Measurements from ENCODE around the gene JHY. TPM values are rescaled to one million over a fixed set of nuclear protein-coding genes. Genes with fewer than 3 reads are reported as not detected.

Gene JHY
- total and polyA plus RNA-seq, 4 experiments from 2014 or later: 1.5 to 5.4 (median 4.6) TPM

DNA sequence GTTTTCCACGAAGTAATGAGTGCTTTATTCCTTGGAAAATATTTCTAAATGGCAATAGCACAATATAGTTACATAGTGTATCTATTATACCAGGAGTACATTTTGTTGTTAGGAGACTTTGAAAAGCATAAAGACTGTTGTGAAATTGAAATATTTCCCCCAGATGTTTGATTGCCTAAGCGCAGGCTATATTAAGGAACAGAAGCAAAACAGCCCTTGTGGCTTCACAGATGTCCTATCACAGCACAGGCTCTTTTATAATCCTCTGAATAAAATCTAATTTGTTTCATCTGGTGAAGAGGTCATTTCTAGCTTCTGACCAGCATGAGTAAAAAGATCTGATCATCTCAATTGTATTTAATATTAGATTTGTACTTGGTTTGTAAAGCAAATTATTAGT is 50.9 kb downstream of the JHY start:
- no peak overlapping the region for H3K4me3 ChIP-seq (ENCODE audit: low read length in 2 of 2)
- H3K36me3 ChIP-seq (ENCODE audit: insufficient read depth, low read length): no peaks in the 10 kb centered on the region
- no peaks in the 10 kb centered on the region for H3K27me3 ChIP-seq (ENCODE audit: insufficient read depth, low read length)
- Mint-ChIP-seq H3K27me3 (no peaks in the 10 kb centered on the region), H3K36me3 (peaks cover 0 to 5% of the 10 kb centered on the region in 2 donors), H3K4me3 (no peak overlapping the region), H3K9me3 (no peaks in the 10 kb centered on the region), H3K4me1 (no peaks in the 10 kb centered on the region), H3K27ac (no peak overlapping the region)
- POLR2A ChIA-PET (ENCODE audit: partially characterized antibody): no interaction called here
- H3K27ac ChIP-seq (ENCODE audit: low read depth, low read length): no peak overlapping the region
- intact Hi-C loops (cut with micrococcal nuclease): no loop called here
- no peaks in the 10 kb centered on the region for H3K9me3 ChIP-seq (ENCODE audit: control insufficient read depth in 1 of 2, low read length in 2 of 2)
- no peaks in the 10 kb centered on the region for H3K4me1 ChIP-seq (ENCODE audit: insufficient read depth, low read length)
- DNase-seq: no peak
- CTCF ChIA-PET (ENCODE audit: partially characterized antibody): interaction anchor here (0.9 kb wide), 1 partner anchor 79 kb away, joined by 3 read pairs; no protein-coding TSS in a partner anchor

DNA sequence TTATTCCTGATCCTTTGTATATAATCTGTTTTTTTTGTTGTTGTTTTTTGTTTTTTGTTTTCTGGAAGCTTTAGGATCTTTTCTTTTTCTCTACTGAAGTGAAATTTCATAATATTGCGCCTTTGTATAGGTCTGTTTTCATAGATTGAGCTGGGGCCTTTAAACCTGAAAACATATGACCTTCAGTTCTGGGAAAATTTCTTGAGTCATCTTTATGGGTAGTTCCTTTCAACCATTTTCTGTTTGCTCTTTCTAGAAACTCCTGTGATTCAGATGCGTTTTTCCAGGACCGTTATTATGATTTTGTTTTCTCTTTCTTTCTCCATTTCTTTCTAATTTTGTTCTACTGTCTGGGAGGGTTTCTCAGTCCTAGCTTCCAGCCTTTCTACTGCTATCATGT is 55.4 kb downstream of the JHY start:
- Mint-ChIP-seq H3K27ac (no peak overlapping the region), H3K9me3 (no peaks in the 10 kb centered on the region), H3K4me3 (no peak overlapping the region), H3K4me1 (no peaks in the 10 kb centered on the region), H3K27me3 (peaks cover 0 to 2% of the 10 kb centered on the region in 2 donors), H3K36me3 (peaks cover 0 to 5% of the 10 kb centered on the region in 2 donors)
- Histone ChIP-seq H3K9me3 (ENCODE audit: control insufficient read depth in 1 of 2, low read length in 2 of 2) (no peaks in the 10 kb centered on the region), H3K4me1 (ENCODE audit: insufficient read depth, low read length) (no peaks in the 10 kb centered on the region), H3K27ac (ENCODE audit: low read depth, low read length) (no peak overlapping the region), H3K36me3 (ENCODE audit: insufficient read depth, low read length) (no peaks in the 10 kb centered on the region), H3K4me3 (ENCODE audit: low read length in 2 of 2) (no peak overlapping the region), H3K27me3 (ENCODE audit: insufficient read depth, low read length) (no peaks in the 10 kb centered on the region)
- ChIA-PET CTCF (ENCODE audit: partially characterized antibody) (no interaction called here), POLR2A (ENCODE audit: partially characterized antibody) (no interaction called here)
- DNase-seq: no peak
- intact Hi-C loops (cut with micrococcal nuclease): no loop called here

DNA sequence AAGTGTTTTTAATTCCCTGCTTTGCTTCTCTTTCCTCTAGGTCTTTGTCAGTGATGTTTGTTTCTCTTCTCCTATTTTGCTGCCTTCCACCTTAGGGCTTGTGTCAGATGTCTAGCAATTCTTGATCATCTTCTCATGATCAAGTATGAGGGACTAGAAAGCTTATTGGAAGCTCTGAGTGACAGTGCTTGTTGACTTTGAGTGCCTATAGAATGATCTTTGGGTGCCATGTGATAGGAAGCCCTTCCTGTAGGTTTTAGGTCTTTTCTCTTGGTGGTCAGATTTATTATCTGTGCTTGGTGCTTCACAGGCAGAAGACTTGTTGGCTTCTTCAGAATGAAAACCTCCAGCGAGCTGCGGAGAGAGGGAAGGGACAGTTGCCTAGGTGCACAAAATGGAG is 56.0 kb downstream of the JHY start:
- peaks cover 0 to 2% of the 10 kb centered on the region in 2 donors for H3K27me3 Mint-ChIP-seq
- Histone ChIP-seq H3K9me3 (ENCODE audit: control insufficient read depth in 1 of 2, low read length in 2 of 2) (no peaks in the 10 kb centered on the region), H3K27me3 (ENCODE audit: insufficient read depth, low read length) (no peaks in the 10 kb centered on the region), H3K4me3 (ENCODE audit: low read length in 2 of 2) (no peak overlapping the region), H3K4me1 (ENCODE audit: insufficient read depth, low read length) (no peaks in the 10 kb centered on the region), H3K36me3 (ENCODE audit: insufficient read depth, low read length) (no peaks in the 10 kb centered on the region), H3K27ac (ENCODE audit: low read depth, low read length) (no peak overlapping the region)
- no peaks in the 10 kb centered on the region for H3K9me3 Mint-ChIP-seq
- ChIA-PET CTCF (ENCODE audit: partially characterized antibody) (no interaction called here), POLR2A (ENCODE audit: partially characterized antibody) (no interaction called here)
- H3K4me3 Mint-ChIP-seq: no peak overlapping the region
- DNase-seq: no peak
- H3K4me1 Mint-ChIP-seq: no peaks in the 10 kb centered on the region
- intact Hi-C loops (cut with micrococcal nuclease): no loop called here
- H3K27ac Mint-ChIP-seq: no peak overlapping the region
- H3K36me3 Mint-ChIP-seq: peaks cover 0 to 5% of the 10 kb centered on the region in 2 donors

DNA sequence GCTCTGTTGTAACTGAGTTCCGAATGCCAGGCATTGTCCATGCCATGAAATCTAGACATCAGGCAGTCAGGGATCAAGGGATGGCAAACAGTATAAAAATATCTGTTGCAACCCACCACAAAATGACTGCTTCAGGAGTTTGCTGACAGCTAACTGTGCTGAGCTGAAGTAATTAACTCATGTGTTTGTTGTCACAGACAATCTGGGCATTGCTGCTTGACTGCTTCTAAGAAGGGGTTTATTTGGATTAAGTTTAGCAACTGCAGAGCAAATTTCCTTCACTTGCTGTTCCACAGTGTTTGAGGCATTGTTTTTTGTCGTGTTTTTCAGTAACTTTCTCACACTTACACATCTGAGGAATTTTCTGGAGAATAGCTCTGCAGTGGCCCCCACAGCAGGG is 68.7 kb downstream of the JHY start:
- Histone ChIP-seq H3K4me1 (ENCODE audit: insufficient read depth, low read length) (peaks cover 6% of the 10 kb centered on the region), H3K27me3 (ENCODE audit: insufficient read depth, low read length) (no peaks in the 10 kb centered on the region), H3K4me3 (ENCODE audit: low read length in 2 of 2) (no peak overlapping the region), H3K27ac (ENCODE audit: low read depth, low read length) (no peak overlapping the region), H3K36me3 (ENCODE audit: insufficient read depth, low read length) (no peaks in the 10 kb centered on the region), H3K9me3 (ENCODE audit: control insufficient read depth in 1 of 2, low read length in 2 of 2) (no peaks in the 10 kb centered on the region)
- Mint-ChIP-seq H3K4me3 (no peak overlapping the region), H3K4me1 (peaks cover 0 to 6% (median 4%) of the 10 kb centered on the region in 4 donors), H3K9me3 (no peaks in the 10 kb centered on the region), H3K36me3 (peaks cover 12 to 19% of the 10 kb centered on the region in 2 donors), H3K27me3 (no peaks in the 10 kb centered on the region), H3K27ac (no peak overlapping the region)
- ChIA-PET POLR2A (ENCODE audit: partially characterized antibody) (no interaction called here), CTCF (ENCODE audit: partially characterized antibody) (no interaction called here)
- intact Hi-C loops (cut with micrococcal nuclease): no loop called here
- no peak for DNase-seq

DNA sequence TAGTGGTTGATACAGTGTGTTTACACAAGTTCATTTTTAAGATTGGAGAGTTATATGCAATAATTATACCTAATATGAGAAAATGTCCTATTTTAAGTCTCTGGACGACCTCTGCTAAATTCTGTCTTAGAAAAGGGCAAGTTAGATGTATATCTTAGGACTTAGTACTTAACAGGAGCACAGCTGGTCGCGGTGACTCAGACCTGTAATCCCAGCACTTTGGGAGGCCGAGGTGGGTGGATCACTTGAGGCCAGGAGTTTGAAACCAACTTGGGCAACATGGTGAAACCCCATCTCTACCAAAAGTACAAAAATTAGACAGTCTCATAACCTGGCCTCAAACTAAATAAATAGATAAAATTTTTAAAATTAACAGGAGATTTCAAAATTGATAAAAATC is 71.9 kb downstream of the JHY start:
- Histone ChIP-seq H3K36me3 (ENCODE audit: insufficient read depth, low read length) (no peaks in the 10 kb centered on the region), H3K27ac (ENCODE audit: low read depth, low read length) (no peak overlapping the region), H3K27me3 (ENCODE audit: insufficient read depth, low read length) (no peaks in the 10 kb centered on the region), H3K4me3 (ENCODE audit: low read length in 2 of 2) (no peak overlapping the region), H3K9me3 (ENCODE audit: control insufficient read depth in 1 of 2, low read length in 2 of 2) (no peaks in the 10 kb centered on the region), H3K4me1 (ENCODE audit: insufficient read depth, low read length) (peaks cover under 1% of the 10 kb centered on the region)
- no peak for DNase-seq
- no peak overlapping the region for H3K27ac Mint-ChIP-seq
- H3K4me1 Mint-ChIP-seq: no peaks in the 10 kb centered on the region
- no peaks in the 10 kb centered on the region for H3K9me3 Mint-ChIP-seq
- ChIA-PET POLR2A (ENCODE audit: partially characterized antibody) (no interaction called here), CTCF (ENCODE audit: partially characterized antibody) (no interaction called here)
- H3K36me3 Mint-ChIP-seq: peaks cover 0 to 17% of the 10 kb centered on the region in 2 donors
- H3K4me3 Mint-ChIP-seq: no peak overlapping the region
- intact Hi-C loops (cut with micrococcal nuclease): no loop called here
- no peaks in the 10 kb centered on the region for H3K27me3 Mint-ChIP-seq

DNA sequence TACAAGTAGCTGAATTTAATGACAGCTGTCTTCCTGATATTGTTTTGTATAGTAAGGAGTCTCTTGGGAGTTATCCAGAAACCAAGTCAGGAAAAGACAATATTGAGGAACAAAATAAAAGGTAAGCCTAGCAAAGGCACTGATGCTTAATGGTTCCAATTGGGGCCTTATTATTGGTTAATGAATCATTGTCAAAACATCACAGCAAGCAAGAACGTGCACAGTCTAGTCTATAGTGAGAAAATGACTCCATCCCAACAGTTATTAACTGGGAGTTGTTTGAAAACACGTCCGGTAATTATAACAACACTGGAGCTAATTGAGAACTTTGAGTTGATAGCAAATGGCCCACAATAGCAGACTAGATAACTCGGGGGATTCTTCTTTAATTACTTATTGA is 81.4 kb downstream of the JHY start:
- Mint-ChIP-seq H3K27ac (no peak overlapping the region), H3K4me1 (no peaks in the 10 kb centered on the region), H3K9me3 (peaks cover 0 to 10% (median 5%) of the 10 kb centered on the region in 8 donors), H3K36me3 (peaks cover 0 to 3% of the 10 kb centered on the region in 2 donors), H3K27me3 (peaks cover 22 to 25% of the 10 kb centered on the region in 2 donors), H3K4me3 (no peak overlapping the region)
- ChIA-PET CTCF (ENCODE audit: partially characterized antibody) (interaction anchor here (0.8 to 1.0 kb wide), 2 partner anchors 10 to 59 kb away, joined by 3 to 4 read pairs; no protein-coding TSS in a partner anchor), POLR2A (ENCODE audit: partially characterized antibody) (no interaction called here)
- Histone ChIP-seq H3K36me3 (ENCODE audit: insufficient read depth, low read length) (no peaks in the 10 kb centered on the region), H3K27me3 (ENCODE audit: insufficient read depth, low read length) (peaks cover 4% of the 10 kb centered on the region), H3K4me1 (ENCODE audit: insufficient read depth, low read length) (no peaks in the 10 kb centered on the region), H3K9me3 (ENCODE audit: control insufficient read depth in 1 of 2, low read length in 2 of 2) (no peaks in the 10 kb centered on the region), H3K4me3 (ENCODE audit: low read length in 2 of 2) (no peak overlapping the region), H3K27ac (ENCODE audit: low read depth, low read length) (no peak overlapping the region)
- intact Hi-C loops (cut with micrococcal nuclease): no loop called here
- no peak for DNase-seq

DNA sequence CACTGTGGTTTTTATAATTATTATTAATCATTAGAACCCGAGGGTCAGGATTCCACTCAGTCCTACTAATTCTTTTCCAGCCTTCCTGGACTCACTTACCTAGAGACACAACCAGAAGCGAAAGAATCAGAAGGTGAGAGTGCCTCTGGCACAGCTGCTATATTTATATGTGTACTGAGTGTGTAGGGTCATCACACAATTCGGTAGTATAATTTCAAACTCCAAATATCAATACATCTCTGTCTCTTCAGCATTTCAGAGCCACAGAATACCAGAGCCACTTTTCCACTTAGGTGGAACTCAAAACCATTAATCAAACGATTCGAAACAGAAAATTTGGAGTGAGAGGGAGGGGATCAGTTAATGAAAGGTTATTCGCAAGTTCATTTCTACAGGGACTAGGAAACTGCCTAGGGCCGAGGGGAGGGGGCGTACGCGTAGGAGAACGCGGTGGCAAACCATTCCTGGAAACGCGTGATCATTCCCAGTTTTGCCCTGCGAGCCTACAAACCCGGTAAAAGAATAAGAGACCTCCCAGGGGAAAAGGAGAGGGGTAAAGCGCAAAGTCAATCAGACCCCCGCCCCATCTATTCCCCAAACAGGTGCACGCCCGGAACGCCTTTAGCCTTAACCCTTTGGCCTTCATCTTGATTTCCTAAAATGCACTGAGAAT is 93.6 kb downstream of the JHY start:
- DNase-seq: no peak
- POLR2A ChIA-PET (ENCODE audit: partially characterized antibody): no interaction called here
- H3K36me3 Mint-ChIP-seq: peaks cover 0 to 4% of the 10 kb centered on the region in 2 donors
- CTCF ChIA-PET (ENCODE audit: partially characterized antibody): no interaction called here
- H3K9me3 Mint-ChIP-seq: peaks cover 0 to 13% (median 5%) of the 10 kb centered on the region in 8 donors
- H3K36me3 ChIP-seq (ENCODE audit: insufficient read depth, low read length): no peaks in the 10 kb centered on the region
- H3K27ac ChIP-seq (ENCODE audit: low read depth, low read length): no peak overlapping the region
- H3K4me3 ChIP-seq (ENCODE audit: low read length in 2 of 2): no peak overlapping the region
- H3K27ac Mint-ChIP-seq: peak overlapping the region in 1 of 7 donors; percentile 31
- intact Hi-C loops (cut with micrococcal nuclease): no loop called here
- peak overlapping the region in 3 of 8 donors; percentile 11 to 72 (median 62) for H3K4me3 Mint-ChIP-seq
- peaks cover 10% of the 10 kb centered on the region for H3K4me1 ChIP-seq (ENCODE audit: insufficient read depth, low read length)
- no peaks in the 10 kb centered on the region for H3K9me3 ChIP-seq (ENCODE audit: control insufficient read depth in 1 of 2, low read length in 2 of 2)
- H3K4me1 Mint-ChIP-seq: peaks cover 17 to 39% (median 26%) of the 10 kb centered on the region in 4 donors
- H3K27me3 Mint-ChIP-seq: peaks cover 66 to 68% of the 10 kb centered on the region in 2 donors
- H3K27me3 ChIP-seq (ENCODE audit: insufficient read depth, low read length): peaks cover 42% of the 10 kb centered on the region

Data from CD4-positive, alpha-beta memory T cell (primary cell).